ENCODE results near the gene CKMT2. TPM values are rescaled to one million over a fixed set of nuclear protein-coding genes. Genes with fewer than 3 reads are reported as not detected.
A peak's percentile ranks its signal among the peaks of the same experiment; 100 is the strongest.

CKMT2 gene
- 10 to 100 TPM in 1 of 4 donors, 1 to 10 TPM in 3; 2.9 to 11.1 (median 7.2) TPM for total RNA-seq
- polyA plus RNA-seq, result 1 to 10 TPM in 2 of 3 donors, under 1 TPM in 1; 0.96 to 6.0 (median 2.4) TPM

DNA sequence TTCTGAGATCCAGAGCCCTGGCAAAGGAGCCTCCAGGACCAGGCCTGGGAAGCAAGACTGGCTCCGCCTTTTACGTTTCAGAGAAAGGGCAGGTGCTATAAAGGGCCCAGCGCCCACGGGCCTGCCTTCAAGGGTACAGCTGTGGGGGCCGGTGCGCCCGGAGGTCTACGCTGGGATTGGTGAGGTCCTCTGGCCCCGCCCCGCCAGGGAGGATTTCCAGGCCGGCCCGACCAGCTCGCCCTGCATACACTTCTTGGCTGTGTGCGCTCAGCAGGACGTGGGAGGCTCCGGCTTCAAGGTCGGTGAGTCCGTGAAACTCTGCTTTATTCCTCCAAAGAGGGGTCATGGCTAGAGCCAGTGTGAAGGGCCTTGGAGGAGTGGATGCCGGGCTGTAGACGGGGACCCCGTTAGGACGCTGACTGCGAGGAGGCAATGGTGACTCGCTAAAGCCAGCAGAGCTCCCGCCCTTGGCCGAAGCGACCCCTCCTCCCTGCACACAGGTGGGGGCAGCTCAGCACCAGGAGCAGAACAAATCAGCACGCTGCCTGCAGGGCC, at the start of gene CKMT2:
Gene CKMT2 (plus strand): TSS at position 243 of the 555 bp plus-strand sequence. CDS start 17,811 bp downstream, outside the sequence.
- no peaks in the 10 kb centered on the region for H3K36me3 ChIP-seq
- peak; percentile 86 for DNase-seq
- WGBS, 2 donors, result 8 to 18% methylated on average over 28 of the region's 28 CpGs
- peak within 1 kb of the TSS; percentile 72 to 80 (median 78) for H3K27ac ChIP-seq
- no peaks in the 10 kb centered on the region for H3K27me3 ChIP-seq
- H3K9me3 ChIP-seq, result no peaks in the 10 kb centered on the region
- intact Hi-C loops (cut with DNase I), result loop anchor here (2.0 kb wide), 1 partner anchor 66 kb away; no protein-coding TSS in a partner anchor
- H3K4me3 ChIP-seq, result peak within 1 kb of the TSS; percentile 15 to 47 (median 44)
- H3K4me1 ChIP-seq, result peaks cover 0 to 31% (median 22%) of the 10 kb centered on the region in 4 donors
- TF ChIP-seq POLR2A (IDR thresholded peaks at IDR 0.05) (no peak), POLR2AphosphoS5 (IDR thresholded peaks at IDR 0.05) (peak; percentile 26 to 75 (median 58))

DNA sequence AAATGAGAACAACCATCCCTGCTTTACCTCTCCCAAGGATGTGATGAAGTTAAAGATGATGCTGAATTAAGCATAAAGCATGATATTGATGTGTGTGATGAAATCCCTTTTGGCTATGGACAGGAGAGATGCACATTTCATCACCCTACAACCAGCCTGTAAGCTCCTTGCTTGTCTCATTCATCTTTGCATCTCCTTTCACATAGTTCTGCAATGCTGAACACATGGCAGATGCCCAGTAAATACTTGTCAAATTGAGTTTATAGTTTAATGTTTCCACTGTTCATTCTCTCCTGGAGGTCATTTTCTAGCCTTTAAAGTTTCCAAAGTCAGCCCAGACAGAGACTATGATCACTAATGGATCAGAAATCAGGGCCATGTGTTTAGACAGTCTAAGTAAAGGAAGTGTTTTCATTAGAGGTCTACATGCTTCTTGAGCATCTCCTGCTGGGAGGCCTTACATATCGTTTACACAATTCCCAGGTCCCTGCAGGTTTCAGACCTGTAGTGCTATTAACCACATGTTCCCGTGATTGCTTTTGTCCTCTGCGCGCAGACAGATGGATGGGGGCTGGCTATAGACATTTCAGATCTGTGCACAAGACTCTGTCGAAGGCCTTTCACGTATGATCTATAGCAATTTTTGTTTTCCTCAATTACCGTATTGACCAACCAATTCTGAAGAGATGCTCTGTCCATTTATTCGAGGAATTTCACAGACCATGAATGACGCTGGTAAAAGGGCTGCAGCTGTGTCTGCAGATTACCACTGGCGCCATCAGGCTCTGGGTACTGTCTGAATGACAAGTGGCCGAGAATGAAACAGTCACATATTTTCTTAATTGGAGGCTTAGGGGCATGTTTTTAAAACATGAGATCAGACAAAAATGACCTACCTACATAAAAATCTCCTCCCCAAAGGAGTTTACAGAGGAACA, 49.0 kb upstream of the CKMT2 start:
- DNase-seq, result no peak
- Histone ChIP-seq H3K9me3 (no peaks in the 10 kb centered on the region), H3K27me3 (no peaks in the 10 kb centered on the region), H3K36me3 (no peaks in the 10 kb centered on the region), H3K27ac (no peak overlapping the region), H3K4me3 (no peak overlapping the region), H3K4me1 (no peaks in the 10 kb centered on the region)
- no peak for TF ChIP-seq POLR2A (IDR thresholded peaks at IDR 0.05)
- TF ChIP-seq, protein P1, sequence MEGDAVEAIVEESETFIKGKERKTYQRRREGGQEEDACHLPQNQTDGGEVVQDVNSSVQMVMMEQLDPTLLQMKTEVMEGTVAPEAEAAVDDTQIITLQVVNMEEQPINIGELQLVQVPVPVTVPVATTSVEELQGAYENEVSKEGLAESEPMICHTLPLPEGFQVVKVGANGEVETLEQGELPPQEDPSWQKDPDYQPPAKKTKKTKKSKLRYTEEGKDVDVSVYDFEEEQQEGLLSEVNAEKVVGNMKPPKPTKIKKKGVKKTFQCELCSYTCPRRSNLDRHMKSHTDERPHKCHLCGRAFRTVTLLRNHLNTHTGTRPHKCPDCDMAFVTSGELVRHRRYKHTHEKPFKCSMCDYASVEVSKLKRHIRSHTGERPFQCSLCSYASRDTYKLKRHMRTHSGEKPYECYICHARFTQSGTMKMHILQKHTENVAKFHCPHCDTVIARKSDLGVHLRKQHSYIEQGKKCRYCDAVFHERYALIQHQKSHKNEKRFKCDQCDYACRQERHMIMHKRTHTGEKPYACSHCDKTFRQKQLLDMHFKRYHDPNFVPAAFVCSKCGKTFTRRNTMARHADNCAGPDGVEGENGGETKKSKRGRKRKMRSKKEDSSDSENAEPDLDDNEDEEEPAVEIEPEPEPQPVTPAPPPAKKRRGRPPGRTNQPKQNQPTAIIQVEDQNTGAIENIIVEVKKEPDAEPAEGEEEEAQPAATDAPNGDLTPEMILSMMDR (IDR thresholded peaks at IDR 0.05), result no peak
- TF ChIP-seq POLR2AphosphoS5 (IDR thresholded peaks at IDR 0.05), result no peak
- TF ChIP-seq EP300 (IDR thresholded peaks at IDR 0.05), result no peak
- intact Hi-C loops (cut with DNase I), result no loop called here
- 88 to 95% methylated on average over 11 of the region's 11 CpGs for WGBS, 2 donors

DNA sequence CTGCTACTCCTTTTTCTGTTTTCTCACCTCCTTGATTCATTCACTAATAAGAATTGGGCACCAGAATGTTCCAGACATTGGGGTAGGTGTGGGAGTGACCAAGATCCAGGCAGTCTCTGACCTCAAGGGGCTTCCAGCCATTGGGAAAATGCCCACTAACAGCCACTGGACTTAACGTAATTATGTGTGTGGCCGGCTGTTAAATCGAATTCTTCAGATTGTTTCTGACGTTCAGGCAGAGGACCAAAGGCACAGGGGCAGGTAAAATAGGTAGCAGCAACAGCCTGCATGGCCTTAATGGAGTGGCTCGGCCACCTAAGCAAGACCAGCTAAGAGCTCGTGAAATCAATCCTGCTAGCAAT, 48.4 kb upstream of the CKMT2 start:
- no peak overlapping the region for H3K27ac ChIP-seq
- H3K4me3 ChIP-seq, result no peak overlapping the region
- H3K36me3 ChIP-seq, result no peaks in the 10 kb centered on the region
- no peak for DNase-seq
- intact Hi-C loops (cut with DNase I), result no loop called here
- H3K9me3 ChIP-seq, result no peaks in the 10 kb centered on the region
- 90 to 92% methylated on average over 6 of the region's 6 CpGs for WGBS, 2 donors
- no peaks in the 10 kb centered on the region for H3K27me3 ChIP-seq
- TF ChIP-seq POLR2AphosphoS5 (IDR thresholded peaks at IDR 0.05) (no peak), EP300 (IDR thresholded peaks at IDR 0.05) (no peak), POLR2A (IDR thresholded peaks at IDR 0.05) (no peak)
- H3K4me1 ChIP-seq, result no peaks in the 10 kb centered on the region

DNA sequence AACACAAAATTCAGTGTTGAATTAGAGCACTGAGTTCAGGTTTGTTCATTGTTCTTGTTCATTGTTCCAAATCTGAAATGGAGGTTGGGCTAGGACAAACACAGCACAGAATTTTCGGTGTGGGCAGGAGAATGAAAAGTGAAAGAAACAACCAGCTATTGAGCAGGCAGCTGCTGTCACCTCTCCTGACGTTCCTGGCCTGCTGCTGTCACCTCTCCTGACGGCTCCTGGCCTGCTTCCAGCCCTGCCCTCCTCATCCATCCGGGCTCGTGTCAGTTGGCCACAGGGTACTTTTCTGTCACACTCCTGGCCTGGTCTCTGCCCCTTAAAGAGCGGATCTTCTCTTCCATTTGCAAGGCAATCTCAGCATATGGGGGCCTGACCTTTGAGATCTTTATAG, 45.2 kb upstream of the CKMT2 start:
- TF ChIP-seq POLR2AphosphoS5 (IDR thresholded peaks at IDR 0.05) (no peak), POLR2A (IDR thresholded peaks at IDR 0.05) (no peak), EP300 (IDR thresholded peaks at IDR 0.05) (no peak)
- TF ChIP-seq, protein P1 (IDR thresholded peaks at IDR 0.05), result no peak
- Histone ChIP-seq H3K9me3 (no peaks in the 10 kb centered on the region), H3K27ac (no peak overlapping the region), H3K27me3 (no peaks in the 10 kb centered on the region), H3K4me3 (no peak overlapping the region), H3K4me1 (no peaks in the 10 kb centered on the region), H3K36me3 (no peaks in the 10 kb centered on the region)
- 10 to 34% methylated on average over 6 of the region's 6 CpGs for WGBS, 2 donors
- DNase-seq, result no peak
- intact Hi-C loops (cut with DNase I), result no loop called here

DNA sequence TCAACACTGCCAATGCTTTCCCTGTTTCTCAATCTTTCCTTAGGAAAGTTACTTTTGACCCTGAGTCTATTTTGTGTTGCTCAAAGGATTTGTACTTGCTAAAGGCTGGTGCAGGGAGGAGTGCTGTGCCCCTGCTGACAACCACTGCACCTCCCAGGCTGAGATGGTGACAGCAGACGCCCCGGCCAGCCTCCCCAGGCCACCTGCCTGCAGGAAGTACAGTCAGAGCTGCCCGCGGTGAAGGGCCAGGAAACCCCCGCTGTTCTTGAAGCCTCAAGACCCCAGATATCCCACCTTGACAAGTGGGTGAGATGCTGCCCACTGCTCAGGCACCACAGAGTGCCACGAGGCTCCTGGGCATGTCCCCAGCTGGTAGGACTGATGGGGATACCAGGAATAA, 44.2 kb upstream of the CKMT2 start:
- no peaks in the 10 kb centered on the region for H3K4me1 ChIP-seq
- H3K36me3 ChIP-seq, result no peaks in the 10 kb centered on the region
- H3K4me3 ChIP-seq, result no peak overlapping the region
- no peaks in the 10 kb centered on the region for H3K9me3 ChIP-seq
- no peaks in the 10 kb centered on the region for H3K27me3 ChIP-seq
- no peak overlapping the region for H3K27ac ChIP-seq
- DNase-seq, result no peak
- TF ChIP-seq POLR2AphosphoS5 (IDR thresholded peaks at IDR 0.05) (no peak), POLR2A (IDR thresholded peaks at IDR 0.05) (no peak), EP300 (IDR thresholded peaks at IDR 0.05) (no peak)
- TF ChIP-seq, protein P1 (IDR thresholded peaks at IDR 0.05), result no peak
- intact Hi-C loops (cut with DNase I), result no loop called here
- WGBS, 2 donors, result 75 to 87% methylated on average over 6 of the region's 6 CpGs
